Measurements from ENCODE around the gene SLC38A11.

SLC38A11 gene

DNA sequence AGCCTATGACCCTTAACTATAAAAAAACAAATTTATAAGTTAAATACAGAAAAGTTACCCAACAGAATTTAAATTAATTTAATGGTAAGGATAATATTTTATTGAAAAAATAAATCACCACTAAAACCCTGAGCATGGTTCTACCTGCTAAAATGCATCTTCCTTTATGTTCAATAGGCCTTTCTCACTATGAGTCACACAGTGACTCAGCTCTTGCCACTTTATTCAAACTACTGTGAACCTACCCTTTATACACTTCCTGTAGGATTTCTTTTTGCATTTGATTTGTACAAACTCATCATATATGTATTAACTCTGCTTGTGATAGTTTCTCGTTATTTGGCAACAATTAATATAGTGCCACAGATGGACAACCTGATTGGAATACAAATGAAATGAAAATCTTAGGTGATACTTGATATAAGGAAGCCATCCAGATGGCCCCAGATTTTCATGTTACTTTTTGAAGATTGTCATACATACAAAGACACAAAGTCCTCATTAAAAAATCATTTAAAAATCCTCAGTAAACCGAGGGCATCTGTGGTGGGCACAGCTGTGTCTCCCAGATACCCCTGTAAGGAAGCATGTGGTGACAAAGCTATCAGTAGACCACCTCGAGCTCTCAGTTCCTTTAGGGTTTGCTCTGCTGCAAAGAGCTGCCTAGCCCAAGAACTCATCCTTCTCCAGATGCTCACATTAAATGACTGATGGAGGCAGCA lies 58.5 kb downstream of the SLC38A11 start:
- no peaks in the 10 kb centered on the region for H4K20me1 ChIP-seq (ENCODE audit: insufficient read depth)
- no peaks in the 10 kb centered on the region for H3K36me3 ChIP-seq (ENCODE audit: insufficient read depth)
- H3K27me3 ChIP-seq (ENCODE audit: insufficient read depth, low read depth): no peaks in the 10 kb centered on the region
- peak overlapping the region; percentile 28 for H2AFZ ChIP-seq (ENCODE audit: low read depth)
- no peak overlapping the region for H3K9ac ChIP-seq
- H3K79me2 ChIP-seq (ENCODE audit: insufficient read depth, low read depth): no peaks in the 10 kb centered on the region
- H3K4me1 ChIP-seq (ENCODE audit: low read depth, poor library complexity, severe bottlenecking): peaks cover 21% of the 10 kb centered on the region
- H3K27ac ChIP-seq: peak overlapping the region; percentile 47; the same call in 1 of the 2 replicates
- TF ChIP-seq, protein P1, sequence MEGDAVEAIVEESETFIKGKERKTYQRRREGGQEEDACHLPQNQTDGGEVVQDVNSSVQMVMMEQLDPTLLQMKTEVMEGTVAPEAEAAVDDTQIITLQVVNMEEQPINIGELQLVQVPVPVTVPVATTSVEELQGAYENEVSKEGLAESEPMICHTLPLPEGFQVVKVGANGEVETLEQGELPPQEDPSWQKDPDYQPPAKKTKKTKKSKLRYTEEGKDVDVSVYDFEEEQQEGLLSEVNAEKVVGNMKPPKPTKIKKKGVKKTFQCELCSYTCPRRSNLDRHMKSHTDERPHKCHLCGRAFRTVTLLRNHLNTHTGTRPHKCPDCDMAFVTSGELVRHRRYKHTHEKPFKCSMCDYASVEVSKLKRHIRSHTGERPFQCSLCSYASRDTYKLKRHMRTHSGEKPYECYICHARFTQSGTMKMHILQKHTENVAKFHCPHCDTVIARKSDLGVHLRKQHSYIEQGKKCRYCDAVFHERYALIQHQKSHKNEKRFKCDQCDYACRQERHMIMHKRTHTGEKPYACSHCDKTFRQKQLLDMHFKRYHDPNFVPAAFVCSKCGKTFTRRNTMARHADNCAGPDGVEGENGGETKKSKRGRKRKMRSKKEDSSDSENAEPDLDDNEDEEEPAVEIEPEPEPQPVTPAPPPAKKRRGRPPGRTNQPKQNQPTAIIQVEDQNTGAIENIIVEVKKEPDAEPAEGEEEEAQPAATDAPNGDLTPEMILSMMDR (conservative IDR thresholded peaks at IDR 0.05; ENCODE audit: low read depth, low read length): no peak
- H3K4me3 ChIP-seq (IDR thresholded peaks at IDR 0.05; ENCODE audit: insufficient read depth, low read depth, low read length): no peak overlapping the region
- peak overlapping the region; percentile 15 for H3K4me2 ChIP-seq

DNA sequence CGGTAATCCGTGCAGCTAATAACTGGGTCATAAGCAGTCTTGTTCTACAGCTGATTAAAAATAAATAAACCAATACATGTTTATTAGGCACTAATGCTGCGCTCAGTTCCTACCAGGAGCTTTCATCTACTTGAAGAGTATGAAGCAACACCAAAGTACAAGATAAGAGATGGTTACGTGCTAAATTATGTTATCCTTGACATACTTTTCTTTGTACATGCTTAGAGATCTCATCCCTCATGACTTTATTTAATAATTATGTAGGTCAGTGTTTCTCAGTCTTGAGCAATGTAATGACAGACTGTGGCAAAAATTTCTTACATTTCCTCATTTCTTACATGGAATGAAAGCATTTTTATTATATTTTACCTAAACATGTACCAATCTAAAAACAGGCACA lies 59.1 kb downstream of the SLC38A11 start:
- no peaks in the 10 kb centered on the region for H3K36me3 ChIP-seq (ENCODE audit: insufficient read depth)
- no peak overlapping the region for H2AFZ ChIP-seq (ENCODE audit: low read depth)
- peak overlapping the region; percentile 15; the same call in 1 of the 2 replicates for H3K4me2 ChIP-seq
- no peaks in the 10 kb centered on the region for H3K27me3 ChIP-seq (ENCODE audit: insufficient read depth, low read depth)
- TF ChIP-seq, protein P1 (conservative IDR thresholded peaks at IDR 0.05; ENCODE audit: low read depth, low read length): no peak
- peak overlapping the region; percentile 47; the same call in 1 of the 2 replicates for H3K27ac ChIP-seq
- H4K20me1 ChIP-seq (ENCODE audit: insufficient read depth): no peaks in the 10 kb centered on the region
- H3K79me2 ChIP-seq (ENCODE audit: insufficient read depth, low read depth): no peaks in the 10 kb centered on the region
- H3K4me3 ChIP-seq (IDR thresholded peaks at IDR 0.05; ENCODE audit: insufficient read depth, low read depth, low read length): no peak overlapping the region
- H3K4me1 ChIP-seq (ENCODE audit: low read depth, poor library complexity, severe bottlenecking): peaks cover 21% of the 10 kb centered on the region
- no peak overlapping the region for H3K9ac ChIP-seq

DNA sequence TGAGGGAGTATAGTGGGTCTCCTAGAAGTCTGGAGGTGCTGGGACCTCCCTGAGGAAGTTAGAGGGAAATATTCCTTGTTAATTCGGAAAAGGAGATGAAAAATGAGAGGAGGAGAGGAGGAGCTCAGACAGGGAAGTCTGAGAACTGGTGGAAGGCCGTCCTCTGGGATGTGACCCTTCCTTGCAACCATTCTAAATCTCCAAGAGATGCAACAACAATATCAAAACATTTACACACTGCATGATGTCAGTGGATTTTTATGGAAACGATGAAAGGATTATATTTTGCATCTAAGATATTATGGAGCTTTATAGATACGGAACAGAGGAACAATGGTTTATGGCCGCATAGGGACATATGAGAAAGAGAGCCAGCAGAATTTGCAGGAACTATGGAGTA lies 63.9 kb downstream of the SLC38A11 start:
- Histone ChIP-seq H3K4me1 (ENCODE audit: low read depth, poor library complexity, severe bottlenecking) (peaks cover 10% of the 10 kb centered on the region), H3K4me3 (IDR thresholded peaks at IDR 0.05; ENCODE audit: insufficient read depth, low read depth, low read length) (no peak overlapping the region), H3K36me3 (ENCODE audit: insufficient read depth) (no peaks in the 10 kb centered on the region), H3K27me3 (ENCODE audit: insufficient read depth, low read depth) (no peaks in the 10 kb centered on the region), H3K4me2 (no peak overlapping the region), H3K79me2 (ENCODE audit: insufficient read depth, low read depth) (no peaks in the 10 kb centered on the region), H4K20me1 (ENCODE audit: insufficient read depth) (no peaks in the 10 kb centered on the region), H2AFZ (ENCODE audit: low read depth) (no peak overlapping the region), H3K27ac (no peak overlapping the region), H3K9ac (no peak overlapping the region)
- TF ChIP-seq, protein P1 (conservative IDR thresholded peaks at IDR 0.05; ENCODE audit: low read depth, low read length): no peak

DNA sequence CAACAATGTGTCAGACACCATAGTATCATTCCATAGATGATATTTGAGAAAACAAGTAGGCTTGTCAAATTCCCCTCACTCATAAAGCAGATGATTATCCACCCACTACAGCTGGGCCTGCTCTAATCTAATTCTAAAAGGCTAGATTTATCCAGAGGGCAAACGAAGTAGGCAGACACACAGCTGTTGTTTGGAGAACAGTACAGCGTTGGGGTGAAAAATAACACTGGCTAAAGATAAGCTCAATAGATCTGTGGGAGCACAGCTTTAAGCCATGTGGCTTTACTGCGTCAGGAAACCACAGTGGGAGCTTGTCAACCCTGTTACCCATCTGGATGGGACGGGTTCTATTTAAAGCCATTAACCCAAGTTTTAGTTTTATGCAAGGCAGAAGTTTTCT lies 64.8 kb downstream of the SLC38A11 start:
- Histone ChIP-seq H3K4me3 (IDR thresholded peaks at IDR 0.05; ENCODE audit: insufficient read depth, low read depth, low read length) (no peak overlapping the region), H3K36me3 (ENCODE audit: insufficient read depth) (no peaks in the 10 kb centered on the region), H3K79me2 (ENCODE audit: insufficient read depth, low read depth) (no peaks in the 10 kb centered on the region), H3K9ac (no peak overlapping the region), H2AFZ (ENCODE audit: low read depth) (no peak overlapping the region), H4K20me1 (ENCODE audit: insufficient read depth) (no peaks in the 10 kb centered on the region), H3K27me3 (ENCODE audit: insufficient read depth, low read depth) (no peaks in the 10 kb centered on the region), H3K4me2 (no peak overlapping the region), H3K27ac (no peak overlapping the region), H3K4me1 (ENCODE audit: low read depth, poor library complexity, severe bottlenecking) (peaks cover under 1% of the 10 kb centered on the region)
- TF ChIP-seq, protein P1 (conservative IDR thresholded peaks at IDR 0.05; ENCODE audit: low read depth, low read length): no peak
